Right hindlimb (tissue), 1 donor: ENCODE data around the gene NID2.
A peak's percentile ranks its signal among the peaks of the same experiment; 100 is the strongest.

Experiments used
- DNase-seq: peaks from one replicate; pipeline ENCODE4 v3.0.0-alpha.2; 2018

The NID2 gene

GRCh38 chr14:51998348-51998747, 70.5 kb downstream of the NID2 start:
- no peak for DNase-seq

GRCh38 chr14:51996148-51996746, 72.6 kb downstream of the NID2 start:
- no peak for DNase-seq

- DNase-seq: no peak
Observed at GRCh38 chr14:51993285-51993920, 75.5 kb downstream of the NID2 start.

- no peak for DNase-seq
Observed at GRCh38 chr14:51990488-51990887, 78.4 kb downstream of the NID2 start.

DNA sequence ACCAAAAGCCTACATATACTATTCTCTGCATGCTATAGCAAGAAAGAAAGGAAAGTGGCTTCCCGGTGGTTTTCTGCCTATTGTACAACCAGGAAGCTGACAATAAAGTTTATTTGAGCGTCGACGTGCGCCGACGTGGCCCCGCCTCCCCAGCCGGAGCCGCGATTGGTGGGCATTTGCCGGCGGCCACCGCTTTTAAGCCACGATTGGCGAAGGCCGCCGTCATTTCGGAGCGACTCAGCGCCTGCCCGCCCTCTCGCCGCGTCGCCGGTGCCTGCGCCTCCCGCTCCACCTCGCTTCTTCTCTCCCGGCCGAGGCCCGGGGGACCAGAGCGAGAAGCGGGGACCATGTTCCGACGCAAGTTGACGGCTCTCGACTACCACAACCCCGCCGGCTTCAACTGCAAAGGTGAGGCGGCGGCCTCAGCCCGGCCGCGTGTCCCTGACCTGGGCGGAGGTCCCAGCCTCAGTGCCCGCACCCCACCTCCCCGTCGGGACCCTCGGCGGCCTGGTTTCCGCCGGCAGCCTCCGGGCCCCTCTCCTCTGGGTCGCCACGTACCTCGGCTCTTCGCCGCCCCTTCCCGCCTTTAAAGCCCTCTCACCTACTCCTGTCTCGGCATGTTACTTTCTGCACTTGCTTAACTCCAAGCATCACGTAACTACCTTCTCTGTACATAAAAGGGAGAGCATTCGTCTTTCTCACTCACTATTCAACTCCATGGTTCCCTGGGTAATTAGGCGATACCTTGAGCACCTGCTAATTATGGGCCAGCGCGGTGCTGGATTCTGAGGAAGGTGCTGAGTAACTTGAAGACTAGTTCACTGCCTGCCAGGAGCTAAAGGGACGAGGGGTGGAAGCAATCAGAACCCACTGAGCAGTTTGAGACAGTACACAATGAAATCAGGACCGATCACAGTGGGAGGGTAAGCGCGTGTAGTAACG, 79.3 kb downstream of the NID2 start, which contains the start of gene RTRAF:
TSS of gene RTRAF (plus strand) at position 254 of the 942 bp plus-strand sequence. CDS start at position 348, 94 bp downstream.
- peak; percentile 96 for DNase-seq

- no peak for DNase-seq
Observed at GRCh38 chr14:51988221-51988620, 80.6 kb downstream of the NID2 start.

GRCh38 chr14:51981218-51981854, 87.5 kb downstream of the NID2 start:
- no peak for DNase-seq

- DNase-seq: peak; percentile 84
Observed at GRCh38 chr14:51979088-51979709, 89.7 kb downstream of the NID2 start.

- no peak for DNase-seq
Observed at GRCh38 chr14:51978681-51979085, 90.2 kb downstream of the NID2 start.

DNA sequence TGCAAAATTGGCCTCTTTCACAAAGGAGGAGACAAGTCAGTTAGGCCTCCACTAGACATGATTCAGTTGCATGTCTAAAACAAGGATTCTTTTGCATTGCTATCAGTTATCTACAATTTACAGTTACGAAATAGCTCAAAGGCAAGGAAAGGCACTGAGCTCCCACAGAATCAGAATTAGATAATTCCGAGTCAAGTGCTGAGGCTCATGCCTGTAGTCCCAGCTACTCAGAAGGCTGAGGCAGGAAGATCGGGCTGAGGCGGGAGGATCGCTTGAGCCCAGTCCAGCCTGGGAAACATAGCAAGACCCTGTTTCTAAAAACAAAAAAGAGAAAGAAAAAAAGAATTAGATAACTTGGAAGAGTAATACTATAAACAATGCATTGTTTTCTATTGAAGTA, 91.8 kb downstream of the NID2 start:
- no peak for DNase-seq

- no peak for DNase-seq
Observed at GRCh38 chr14:51972566-51972965, 96.3 kb downstream of the NID2 start.

DNA sequence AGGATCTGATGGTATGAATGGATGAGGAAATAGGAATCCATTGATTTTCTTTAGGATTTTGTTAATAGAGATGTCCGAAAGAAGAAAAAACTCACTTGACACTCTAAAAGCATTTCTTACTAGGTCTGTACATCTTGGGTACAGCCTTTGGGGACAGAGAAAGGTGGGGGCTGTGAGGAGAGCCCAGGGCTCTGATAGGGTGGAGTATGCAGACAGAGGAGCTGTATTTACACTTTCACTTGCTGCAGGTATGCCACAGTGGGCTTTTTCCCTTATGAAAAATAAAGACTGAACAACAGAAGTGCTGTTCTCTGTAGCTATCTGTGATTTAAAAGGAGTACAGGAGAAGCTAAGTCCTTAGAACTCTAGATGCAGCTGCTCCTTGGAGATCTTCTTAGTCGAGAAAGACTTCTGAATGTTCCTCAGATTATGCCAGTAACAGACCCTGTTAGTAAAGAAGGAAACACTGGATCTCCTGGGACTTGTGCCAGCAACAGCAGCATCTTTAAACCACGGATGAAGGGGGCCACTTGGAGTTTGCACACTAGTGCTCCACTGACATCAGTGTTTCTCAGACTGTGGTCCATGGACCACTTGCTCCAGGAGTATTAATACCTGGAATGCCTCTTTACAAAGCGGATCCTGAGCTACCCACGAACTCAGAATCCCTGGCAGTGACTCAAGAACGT, 98.9 kb downstream of the NID2 start:
- DNase-seq: no peak

GRCh38 chr14:51967521-51967920, 101.3 kb downstream of the NID2 start:
- DNase-seq: no peak

DNA sequence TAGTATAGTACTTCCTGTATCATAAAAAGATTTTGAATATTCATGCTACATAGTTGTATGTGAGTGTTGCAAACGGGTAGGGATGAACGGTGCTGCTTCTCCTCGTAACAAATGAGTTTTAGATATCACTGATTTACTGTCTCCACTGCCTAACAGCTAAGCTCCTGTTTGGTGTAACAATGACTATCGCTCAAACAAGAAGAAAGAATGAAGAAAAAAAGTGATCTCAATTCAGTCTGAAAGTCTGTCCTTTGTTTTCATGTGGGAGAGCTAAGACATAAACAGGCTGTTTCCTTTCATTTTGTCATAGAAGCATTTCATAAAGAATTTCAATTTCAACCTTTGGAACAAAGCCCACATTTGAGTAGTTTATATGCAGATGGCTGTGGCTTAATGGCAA, 105.6 kb downstream of the NID2 start:
- no peak for DNase-seq

DNA sequence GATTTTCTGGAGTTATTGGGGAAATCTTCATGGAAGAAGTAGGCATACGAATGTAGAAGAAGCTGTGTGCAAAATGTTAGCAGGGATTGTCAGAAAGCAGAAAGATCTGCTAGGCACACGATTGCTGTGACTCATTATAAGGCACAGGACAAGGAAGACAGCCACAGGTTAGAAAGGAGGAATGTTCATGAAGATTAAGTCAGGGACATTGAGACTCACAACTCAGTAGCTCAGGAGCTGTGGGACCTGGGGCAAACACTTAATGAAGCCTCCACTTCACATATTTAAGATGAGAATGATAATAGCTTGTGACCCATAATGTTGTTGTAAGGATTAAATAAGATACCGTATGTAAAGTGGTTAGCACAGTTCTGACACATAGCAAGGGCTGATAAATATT, 106.1 kb downstream of the NID2 start:
- DNase-seq: no peak

DNA sequence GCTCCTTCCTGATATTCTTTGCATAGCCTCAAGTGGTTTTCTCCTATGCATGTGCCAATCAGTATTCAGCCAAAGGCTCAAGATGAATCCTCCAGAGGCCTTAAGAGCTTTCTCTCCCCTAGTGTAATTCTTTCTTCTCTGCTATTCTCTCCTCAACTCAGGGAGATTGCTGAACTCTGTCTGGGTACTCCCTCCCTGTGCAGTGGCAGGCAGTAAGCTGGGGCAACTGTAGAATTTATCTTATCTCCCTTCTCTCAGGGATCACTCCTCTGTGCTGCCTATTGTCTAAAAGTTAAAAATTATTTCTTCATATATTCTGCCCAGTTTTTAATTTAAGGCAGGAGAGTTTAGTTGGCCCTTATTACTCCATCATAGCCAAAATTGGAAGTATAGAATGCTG, 108.0 kb downstream of the NID2 start:
- no peak for DNase-seq

- DNase-seq: no peak
Observed at GRCh38 chr14:51959928-51960327, 108.9 kb downstream of the NID2 start.

DNA sequence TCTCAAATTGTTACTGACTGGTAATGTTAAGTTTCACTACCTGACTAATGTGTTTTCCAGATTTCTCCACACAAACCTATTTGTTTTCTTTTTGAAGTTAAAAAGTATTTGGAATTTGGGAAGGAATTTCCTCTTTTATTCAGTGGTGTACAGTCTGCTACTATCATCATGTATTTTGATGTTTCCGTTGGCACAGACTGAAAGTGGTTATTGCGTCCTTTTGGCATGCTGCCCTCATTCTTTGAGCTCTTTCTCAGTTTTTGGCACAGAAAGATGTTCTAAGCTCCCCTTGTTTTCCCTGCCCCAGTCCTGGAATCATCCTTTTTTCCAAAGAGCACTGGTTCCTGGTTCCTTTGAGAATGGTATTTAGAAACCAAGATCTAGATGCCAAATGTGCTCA, 110.9 kb downstream of the NID2 start:
- DNase-seq: no peak
